IMR-90 (cell line): Measurements from ENCODE around the gene ADARB2. TPM values are rescaled to one million over a fixed set of nuclear protein-coding genes. Genes with fewer than 3 reads are reported as not detected.

Source experiments
- ATAC-seq: fragments of 200-7000 bp; cut with Tn5 transposase; 2 replicates; pipeline ENCODE4 v1.9.1; 2020; ENCODE audit warnings: low read depth, mild to moderate bottlenecking, moderate library complexity
- BruUV-seq: library from RNA; stranded (reverse); fragments of 400-500 nt; replicated peaks from 2 replicates; lab custom pipeline; 2021; lab: Mats Ljungman, UMichigan
- CTCF ChIA-PET: fragments of 300-600 bp; formaldehyde crosslinking; extraction: SDS; loops from one replicate; lab custom pipeline; 2021; ENCODE audit warnings: antibody characterized with exemption; lab: Yijun Ruan, JAX
- POLR2A ChIA-PET: fragments of 300-600 bp; sonication (Branson Sonifier 250); formaldehyde crosslinking; loops from one replicate; lab custom pipeline; 2022; ENCODE audit warnings: antibody characterized with exemption; ENCODE audit not compliant: unreplicated experiment; lab: Charles Lee
- DNase-seq: peaks from one replicate; pipeline ENCODE4 v3.0.0; 2013
- H2AFZ ChIP-seq: replicated peaks from 2 replicates; pipeline ENCODE3; 2013; ENCODE audit warnings: low read length, mild to moderate bottlenecking; ENCODE audit not compliant: poor library complexity
- H2AK5ac ChIP-seq: 2 replicates; pipeline ENCODE4 v1.6.1; 2013; ENCODE audit warnings: low read depth, low read length, inconsistent platforms
- H2AK9ac ChIP-seq: replicated peaks from 2 replicates; pipeline ENCODE3; 2013; ENCODE audit warnings: mild to moderate bottlenecking, low read depth, low read length, moderate library complexity; ENCODE audit not compliant: poor library complexity
- H2BK120ac ChIP-seq: 2 replicates; pipeline ENCODE4 v1.6.1; 2013; ENCODE audit warnings: low read depth, low read length, inconsistent platforms
- H2BK15ac ChIP-seq: 3 replicates; pipeline ENCODE4 v1.6.1; 2013; ENCODE audit warnings: low read depth, low read length, inconsistent platforms
- H2BK20ac ChIP-seq: 2 replicates; pipeline ENCODE4 v1.6.1; 2013; ENCODE audit warnings: low read depth, mild to moderate bottlenecking, inconsistent platforms, low read length, moderate library complexity
- H2BK5ac ChIP-seq: 2 replicates; pipeline ENCODE4 v1.6.1; 2013; ENCODE audit warnings: mild to moderate bottlenecking, low read depth, low read length, inconsistent platforms; ENCODE audit not compliant: poor library complexity, severe bottlenecking
- H3K14ac ChIP-seq: replicated peaks from 2 replicates; pipeline ENCODE4 v1.6.1; 2013; ENCODE audit warnings: low read depth, low read length, inconsistent platforms
- H3K18ac ChIP-seq: 2 replicates; pipeline ENCODE4 v1.6.1; 2013; ENCODE audit warnings: low read depth, low read length, control low read depth
- H3K23ac ChIP-seq: 2 replicates; pipeline ENCODE4 v1.6.1; 2013; ENCODE audit warnings: low read depth, low read length, inconsistent platforms
- H3K27ac ChIP-seq: 2 replicates; pipeline ENCODE4 v1.5.1; 2013; ENCODE audit warnings: mild to moderate bottlenecking, control low read depth, low read length; ENCODE audit not compliant: insufficient read depth
- H3K27me3 ChIP-seq: 2 replicates; pipeline ENCODE4 v1.6.1; 2013; ENCODE audit warnings: low read length; ENCODE audit not compliant: control insufficient read depth, insufficient read depth
- H3K36me3 ChIP-seq: 2 replicates; pipeline ENCODE4 v1.6.1; 2013; ENCODE audit warnings: low read length, mixed read lengths; ENCODE audit not compliant: control insufficient read depth, insufficient read depth
- H3K4ac ChIP-seq: 2 replicates; pipeline ENCODE4 v1.6.1; 2013; ENCODE audit warnings: low read depth, low read length, inconsistent platforms
- H3K4me1 ChIP-seq: 2 replicates; pipeline ENCODE4 v1.6.1; 2013; ENCODE audit warnings: low read length, mixed read lengths; ENCODE audit not compliant: control insufficient read depth, insufficient read depth
- H3K4me2 ChIP-seq: 2 replicates; pipeline ENCODE4 v1.6.1; 2013; ENCODE audit warnings: low read depth, mild to moderate bottlenecking, control low read depth, low read length, moderate library complexity
- H3K4me3 ChIP-seq: 2 replicates; pipeline ENCODE4 v1.5.1; 2013; ENCODE audit warnings: low read depth, mild to moderate bottlenecking, control low read depth, low read length, moderate library complexity; ENCODE audit not compliant: insufficient read depth
- H3K56ac ChIP-seq: 2 replicates; pipeline ENCODE4 v1.6.1; 2013; ENCODE audit warnings: low read length, inconsistent platforms; ENCODE audit not compliant: insufficient read depth; ENCODE audit errors: extremely low read depth
- H3K79me1 ChIP-seq, 2 experiments: 2 replicates each; pipeline ENCODE4 v1.6.1; 2013; ENCODE audit warnings: low read length in 2 of 2, inconsistent platforms in 1 of 2, low read depth in 1 of 2
- H3K9ac ChIP-seq: 2 replicates; pipeline ENCODE4 v1.6.1; 2013; ENCODE audit warnings: low read depth, low read length, control low read depth
- H3K9me1 ChIP-seq: 2 replicates; pipeline ENCODE4 v1.6.1; 2013; ENCODE audit warnings: low read length, inconsistent platforms; ENCODE audit not compliant: insufficient read depth
- H3K9me3 ChIP-seq: 2 replicates; pipeline ENCODE4 v1.6.1; 2013; ENCODE audit warnings: low read length; ENCODE audit not compliant: control insufficient read depth, insufficient read depth
- H4K20me1 ChIP-seq: 2 replicates; pipeline ENCODE4 v1.6.1; 2013; ENCODE audit warnings: low read length, inconsistent platforms; ENCODE audit not compliant: insufficient read depth
- H4K5ac ChIP-seq: 2 replicates; pipeline ENCODE4 v1.6.1; 2013; ENCODE audit warnings: mild to moderate bottlenecking, low read depth, low read length, control low read depth
- H4K8ac ChIP-seq, 2 experiments: 2 replicates each; pipeline ENCODE4 v1.6.1; 2013; ENCODE audit warnings: low read depth in 2 of 2, low read length in 2 of 2, control low read depth in 1 of 2, inconsistent platforms in 1 of 2
- H4K91ac ChIP-seq: 2 replicates; pipeline ENCODE4 v1.6.1; 2013; ENCODE audit warnings: low read depth, low read length, inconsistent platforms; ENCODE audit not compliant: insufficient read depth
- CEBPB ChIP-seq: IDR thresholded peaks from 2 replicates; pipeline ENCODE4 v1.6.1; 2012; ENCODE audit warnings: low read depth, low read length, improper control_type of control experiment
- CHD1 ChIP-seq: IDR thresholded peaks from 2 replicates; pipeline ENCODE4 v1.6.1; 2012; ENCODE audit warnings: low read depth, low read length, improper control_type of control experiment
- FOS ChIP-seq: fragments of 150-350 bp; IDR thresholded peaks from 2 replicates; pipeline ENCODE4 v1.6.1; 2016; ENCODE audit warnings: low read depth, low read length
- MAFK ChIP-seq: IDR thresholded peaks from 2 replicates; pipeline ENCODE4 v1.6.1; 2012; ENCODE audit warnings: low read depth, low read length, improper control_type of control experiment
- MAZ ChIP-seq: IDR thresholded peaks from 2 replicates; pipeline ENCODE4 v1.6.1; 2012; ENCODE audit warnings: low read depth, mild to moderate bottlenecking, low read length, improper control_type of control experiment, moderate library complexity, borderline replicate concordance
- MXI1 ChIP-seq: IDR thresholded peaks from 2 replicates; pipeline ENCODE4 v1.6.1; 2012; ENCODE audit warnings: low read depth, mild to moderate bottlenecking, low read length, moderate library complexity, borderline replicate concordance
- NFE2L2 ChIP-seq: fragments of 150-350 bp; IDR thresholded peaks from 2 replicates; pipeline ENCODE4 v1.6.1; 2016; ENCODE audit warnings: low read depth, mild to moderate bottlenecking, low read length
- RCOR1 ChIP-seq: IDR thresholded peaks from 2 replicates; pipeline ENCODE4 v1.6.1; 2012; ENCODE audit warnings: mild to moderate bottlenecking, low read length, improper control_type of control experiment; ENCODE audit not compliant: insufficient replicate concordance
- RFX5 ChIP-seq: IDR thresholded peaks from 2 replicates; pipeline ENCODE4 v1.8.0; 2012; ENCODE audit warnings: low read depth, mild to moderate bottlenecking, low read length, moderate library complexity
- WGBS, 2 experiments: methylation state at CpG; one replicate each; pipeline versions ENCODE4 v1.1.5 to v1.1.7; 2013; ENCODE audit warnings: missing lambda C conversion rate in 2 of 2; ENCODE audit not compliant: insufficient read length in 1 of 2; ENCODE audit errors: extremely low coverage in 2 of 2; 5-methylcytosine and 5-hydroxymethylcytosine counted together
- dilution Hi-C: fragments of 300-500 bp; cut with HindIII; formaldehyde crosslinking; loops from one replicate; pipeline ENCODE4 v1.14.3; 2018; ENCODE audit warnings: low sequenced_read_pairs; ENCODE audit not compliant: unreplicated experiment
- in situ Hi-C: fragments of 300-500 bp; cut with MboI; formaldehyde crosslinking; loops from 3 replicates; pipeline ENCODE4 v1.14.3; 2019; ENCODE audit warnings: low sequenced_read_pairs, inconsistent platforms, mixed read lengths
- intact Hi-C: fragments of 100-400 bp; cut with micrococcal nuclease; formaldehyde crosslinking; loops from 2 replicates; pipeline ENCODE4 v1.10.0; 2022
- polyA plus RNA-seq, 3 experiments: library from polyadenylated mRNA; depleted of rRNA; stranded (reverse); fragments of >200 nt; gene quantifications; 2 replicates each; pipeline ENCODE4 v1.2.3, GENCODE V29; 2012; ENCODE audit warnings: low replicate concordance in 1 of 3
- total RNA-seq: library from RNA; depleted of rRNA; stranded (reverse); fragments of >200 nt; gene quantifications from 2 replicates; pipeline ENCODE4 v1.2.3, GENCODE V29; 2012
- TF ChIP-seq, protein P1 (sequence below): fragments of 150-350 bp; IDR thresholded peaks from 2 replicates; pipeline ENCODE4 v1.6.1; 2016; ENCODE audit warnings: low read depth, mild to moderate bottlenecking, low read length, moderate library complexity, borderline replicate concordance
- TF ChIP-seq, protein P2 (sequence below): conservative IDR thresholded peaks from 2 replicates; pipeline ENCODE4 v1.5.1; 2012; ENCODE audit warnings: mild to moderate bottlenecking, low read depth, low read length, improper control_type of control experiment

ADARB2 gene
- total and polyA plus RNA-seq, 2 of the 4 experiments (the other 2 are of a cell fraction) = not detected

DNA sequence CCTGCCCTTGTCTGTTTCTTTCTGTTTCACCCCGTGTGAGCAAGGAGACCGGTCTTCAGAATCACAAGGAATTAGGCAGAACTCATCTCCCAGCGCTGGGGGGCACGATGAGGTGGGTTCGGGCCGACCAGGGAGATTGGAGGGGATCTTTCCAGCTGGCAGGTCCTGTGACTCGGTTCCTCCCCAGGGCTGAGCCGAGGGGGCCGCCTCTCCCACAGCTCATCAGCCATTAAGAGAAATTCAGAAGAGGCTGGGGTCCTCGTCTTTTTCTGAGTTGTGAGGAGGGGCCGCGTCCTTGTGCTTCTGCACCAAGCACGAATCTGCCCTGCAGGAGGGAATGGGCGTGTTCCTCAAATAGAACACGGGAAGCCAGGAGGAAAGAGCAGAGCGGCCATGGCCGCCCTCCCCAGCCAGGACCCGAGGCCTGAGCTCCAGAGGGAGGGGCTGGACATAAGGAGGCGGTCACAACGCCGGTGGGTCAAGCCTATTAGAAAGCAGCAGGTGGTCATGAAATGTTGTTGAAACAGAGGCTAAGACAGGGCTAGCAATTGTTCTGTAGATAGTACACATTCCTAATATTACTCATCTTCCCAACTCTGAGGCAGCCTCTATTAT, 125.3 kb downstream of the ADARB2 start:
- Histone ChIP-seq H4K20me1 (no peaks in the 10 kb centered on the region), H3K4me3 (no peak overlapping the region), H2BK5ac (no peak overlapping the region), H2BK20ac (no peak overlapping the region), H2BK120ac (no peak overlapping the region), H3K4me1 (no peaks in the 10 kb centered on the region), H3K9me1 (no peaks in the 10 kb centered on the region), H2AFZ (no peak overlapping the region), H4K91ac (no peak overlapping the region), H3K23ac (no peak overlapping the region), H3K4me2 (no peak overlapping the region), H3K9ac (no peak overlapping the region), H3K18ac (no peak overlapping the region), H3K27ac (no peak overlapping the region), H3K27me3 (no peaks in the 10 kb centered on the region), H3K56ac (no peak overlapping the region), H3K79me1 (no peaks in the 10 kb centered on the region), H3K4ac (no peak overlapping the region), H3K9me3 (peaks cover 51% of the 10 kb centered on the region), H3K14ac (no peak overlapping the region), H2AK9ac (no peak overlapping the region), H3K36me3 (no peaks in the 10 kb centered on the region), H2BK15ac (no peak overlapping the region), H4K5ac (no peak overlapping the region), H4K8ac (no peak overlapping the region), H2AK5ac (no peak overlapping the region)
- in situ Hi-C loops (no loop called here), intact Hi-C loops (no loop called here), dilution Hi-C loops (no loop called here)
- BruUV-seq = no TSS peak
- no peak for DNase-seq
- POLR2A ChIA-PET = no interaction called here
- CTCF ChIA-PET = no interaction called here
- no peak for ATAC-seq
- no peak for TF ChIP-seq FOS
- no peak for TF ChIP-seq CEBPB
- TF ChIP-seq MAFK = no peak
- TF ChIP-seq MAZ = no peak
- no peak for TF ChIP-seq NFE2L2
- no peak for TF ChIP-seq CHD1
- TF ChIP-seq RCOR1 = no peak
- TF ChIP-seq, protein P1, sequence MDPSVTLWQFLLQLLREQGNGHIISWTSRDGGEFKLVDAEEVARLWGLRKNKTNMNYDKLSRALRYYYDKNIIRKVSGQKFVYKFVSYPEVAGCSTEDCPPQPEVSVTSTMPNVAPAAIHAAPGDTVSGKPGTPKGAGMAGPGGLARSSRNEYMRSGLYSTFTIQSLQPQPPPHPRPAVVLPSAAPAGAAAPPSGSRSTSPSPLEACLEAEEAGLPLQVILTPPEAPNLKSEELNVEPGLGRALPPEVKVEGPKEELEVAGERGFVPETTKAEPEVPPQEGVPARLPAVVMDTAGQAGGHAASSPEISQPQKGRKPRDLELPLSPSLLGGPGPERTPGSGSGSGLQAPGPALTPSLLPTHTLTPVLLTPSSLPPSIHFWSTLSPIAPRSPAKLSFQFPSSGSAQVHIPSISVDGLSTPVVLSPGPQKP = no peak
- no peak for TF ChIP-seq RFX5
- TF ChIP-seq MXI1 = no peak
- TF ChIP-seq, protein P2, sequence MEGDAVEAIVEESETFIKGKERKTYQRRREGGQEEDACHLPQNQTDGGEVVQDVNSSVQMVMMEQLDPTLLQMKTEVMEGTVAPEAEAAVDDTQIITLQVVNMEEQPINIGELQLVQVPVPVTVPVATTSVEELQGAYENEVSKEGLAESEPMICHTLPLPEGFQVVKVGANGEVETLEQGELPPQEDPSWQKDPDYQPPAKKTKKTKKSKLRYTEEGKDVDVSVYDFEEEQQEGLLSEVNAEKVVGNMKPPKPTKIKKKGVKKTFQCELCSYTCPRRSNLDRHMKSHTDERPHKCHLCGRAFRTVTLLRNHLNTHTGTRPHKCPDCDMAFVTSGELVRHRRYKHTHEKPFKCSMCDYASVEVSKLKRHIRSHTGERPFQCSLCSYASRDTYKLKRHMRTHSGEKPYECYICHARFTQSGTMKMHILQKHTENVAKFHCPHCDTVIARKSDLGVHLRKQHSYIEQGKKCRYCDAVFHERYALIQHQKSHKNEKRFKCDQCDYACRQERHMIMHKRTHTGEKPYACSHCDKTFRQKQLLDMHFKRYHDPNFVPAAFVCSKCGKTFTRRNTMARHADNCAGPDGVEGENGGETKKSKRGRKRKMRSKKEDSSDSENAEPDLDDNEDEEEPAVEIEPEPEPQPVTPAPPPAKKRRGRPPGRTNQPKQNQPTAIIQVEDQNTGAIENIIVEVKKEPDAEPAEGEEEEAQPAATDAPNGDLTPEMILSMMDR = no peak
- WGBS, 2 experiments = 80% methylated on average over 2 of the region's 21 CpGs; no CpG with 5 or more reads in 1 of the 2 experiments
